SK-N-SH treated with all-trans-retinoic acid at 6 μM for 48 hours (cell line): ENCODE data around the gene TNFRSF4.
"Not testable (repeated sequence)": the region's sequence is repeated elsewhere in the genome, so short reads cannot be mapped to it uniquely, and the experiment has no call there.

ENCODE experiments used
- ATAC-seq: fragments of 200-7000 bp; cut with Tn5 transposase; 3 replicates; pipeline ENCODE4 v1.9.1; 2020; ENCODE audit warnings: mild to moderate bottlenecking, moderate library complexity
- ARNTL ChIP-seq: fragments of 450-650 bp; formaldehyde crosslinking; IDR thresholded peaks from 2 replicates; pipeline ENCODE4 v1.5.0; 2020; ENCODE audit warnings: low read depth, mild to moderate bottlenecking, moderate library complexity, borderline replicate concordance
- BACH2 ChIP-seq: fragments of 250-450 bp; sonication (Bioruptor Pico); IDR thresholded peaks from 2 replicates; pipeline ENCODE4 v1.9.0; 2021; ENCODE audit warnings: mild to moderate bottlenecking, borderline replicate concordance
- CREB5 ChIP-seq: fragments of 250-450 bp; sonication (Bioruptor Pico); IDR thresholded peaks from 2 replicates; pipeline ENCODE4 v1.5.1; 2020; ENCODE audit warnings: low read depth, mild to moderate bottlenecking, moderate library complexity
- CSDC2 ChIP-seq: fragments of 250-450 bp; sonication (Bioruptor Pico); IDR thresholded peaks from 2 replicates; pipeline ENCODE4 v1.5.0; 2020; ENCODE audit warnings: mild to moderate bottlenecking, moderate library complexity
- ESRRG ChIP-seq: fragments of 250-450 bp; sonication (Bioruptor Pico); IDR thresholded peaks from 2 replicates; pipeline ENCODE4 v1.6.1; 2021; ENCODE audit warnings: mild to moderate bottlenecking
- GLIS3 ChIP-seq: fragments of 250-450 bp; sonication (Bioruptor Pico); IDR thresholded peaks from 2 replicates; pipeline ENCODE4 v1.5.0; 2020; ENCODE audit warnings: mild to moderate bottlenecking, moderate library complexity
- ISL1 ChIP-seq: fragments of 250-450 bp; sonication (Bioruptor Pico); IDR thresholded peaks from 2 replicates; pipeline ENCODE4 v2.1.2; 2022; ENCODE audit warnings: mild to moderate bottlenecking, moderate library complexity
- OSR1 ChIP-seq: fragments of 250-450 bp; sonication (Bioruptor Pico); IDR thresholded peaks from 2 replicates; pipeline ENCODE4 v1.8.0; 2022; ENCODE audit warnings: moderate library complexity, mild to moderate bottlenecking, inconsistent platforms
- POU6F1 ChIP-seq: fragments of 250-450 bp; sonication (Bioruptor Pico); IDR thresholded peaks from 2 replicates; pipeline ENCODE4 v1.8.0; 2021; ENCODE audit warnings: low read depth, mild to moderate bottlenecking, moderate library complexity, borderline replicate concordance
- PPARA ChIP-seq: fragments of 250-450 bp; sonication (Bioruptor Pico); IDR thresholded peaks from 2 replicates; pipeline ENCODE4 v1.5.0; 2020; ENCODE audit warnings: mild to moderate bottlenecking, borderline replicate concordance
- RARB ChIP-seq: fragments of 250-450 bp; sonication (Bioruptor Pico); IDR thresholded peaks from 2 replicates; pipeline ENCODE4 v1.8.0; 2021; ENCODE audit warnings: mild to moderate bottlenecking, moderate library complexity
- SNAI2 ChIP-seq: fragments of 250-450 bp; sonication (Bioruptor Pico); IDR thresholded peaks from 2 replicates; pipeline ENCODE4 v1.5.0; 2020; ENCODE audit warnings: mild to moderate bottlenecking, moderate library complexity
- TOX ChIP-seq: fragments of 250-450 bp; sonication (Bioruptor Pico); IDR thresholded peaks from 2 replicates; pipeline ENCODE4 v1.8.0; 2021; ENCODE audit warnings: mild to moderate bottlenecking, moderate library complexity, borderline replicate concordance
- ZC3H10 ChIP-seq: fragments of 250-450 bp; sonication (Bioruptor Pico); IDR thresholded peaks from 2 replicates; pipeline ENCODE4 v1.5.1; 2021; ENCODE audit warnings: mild to moderate bottlenecking, moderate library complexity
- ZFP30 ChIP-seq: fragments of 450-650 bp; formaldehyde crosslinking; IDR thresholded peaks from 2 replicates; pipeline ENCODE4 v1.5.0; 2022; ENCODE audit warnings: mild to moderate bottlenecking, moderate library complexity
- ZNF565 ChIP-seq: fragments of 450-650 bp; formaldehyde crosslinking; conservative IDR thresholded peaks from 2 replicates; pipeline ENCODE4 v1.5.0; 2020; ENCODE audit warnings: low read depth, mild to moderate bottlenecking, moderate library complexity
- ZNF70 ChIP-seq: fragments of 450-650 bp; formaldehyde crosslinking; IDR thresholded peaks from 2 replicates; pipeline ENCODE4 v1.5.0; 2020; ENCODE audit warnings: mild to moderate bottlenecking, moderate library complexity
- TF ChIP-seq, protein P1 (sequence below): fragments of 250-450 bp; sonication (Bioruptor Pico); IDR thresholded peaks from 2 replicates; pipeline ENCODE4 v1.5.0; 2020; ENCODE audit warnings: mild to moderate bottlenecking, moderate library complexity
- TF ChIP-seq, protein P2 (sequence below): fragments of 250-450 bp; sonication (Bioruptor Pico); IDR thresholded peaks from 2 replicates; pipeline ENCODE4 v1.5.1; 2021; ENCODE audit warnings: mild to moderate bottlenecking, moderate library complexity
- TF ChIP-seq, protein P3 (sequence below): fragments of 250-450 bp; sonication (Bioruptor Pico); IDR thresholded peaks from 2 replicates; pipeline ENCODE4 v1.8.0; 2020; ENCODE audit warnings: mild to moderate bottlenecking, moderate library complexity, borderline replicate concordance

Gene TNFRSF4

GRCh38 chr1:1178794-1179331 is 35.1 kb downstream of the TNFRSF4 start:
- ATAC-seq, result no peak
- TF ChIP-seq OSR1 (CRISPR knock-in tag), result no peak
- TF ChIP-seq ZFP30 (CRISPR knock-in tag), result no peak
- TF ChIP-seq GLIS3, result no peak
- TF ChIP-seq ZNF565 (CRISPR knock-in tag), result no peak
- TF ChIP-seq ZC3H10 (CRISPR knock-in tag), result no peak
- no peak for TF ChIP-seq CSDC2 (CRISPR knock-in tag)
- no peak for TF ChIP-seq ISL1 (CRISPR knock-in tag)

- ATAC-seq, result no peak
- TF ChIP-seq ZFP30 (CRISPR knock-in tag) (no peak), SNAI2 (no peak), OSR1 (CRISPR knock-in tag) (no peak), ZNF70 (CRISPR knock-in tag) (no peak), RARB (CRISPR knock-in tag) (no peak), ZNF565 (CRISPR knock-in tag) (no peak), ZC3H10 (CRISPR knock-in tag) (no peak)
- TF ChIP-seq, all 23 proteins: peak for 0
Observed at GRCh38 chr1:1177452-1178206, 36.3 kb downstream of the TNFRSF4 start.

GRCh38 chr1:1176931-1177330 is 37.0 kb downstream of the TNFRSF4 start:
- no peak for ATAC-seq
- TF ChIP-seq BACH2 (CRISPR knock-in tag) (no peak), ZC3H10 (CRISPR knock-in tag) (no peak), CSDC2 (CRISPR knock-in tag) (no peak)
- TF ChIP-seq, protein P1, sequence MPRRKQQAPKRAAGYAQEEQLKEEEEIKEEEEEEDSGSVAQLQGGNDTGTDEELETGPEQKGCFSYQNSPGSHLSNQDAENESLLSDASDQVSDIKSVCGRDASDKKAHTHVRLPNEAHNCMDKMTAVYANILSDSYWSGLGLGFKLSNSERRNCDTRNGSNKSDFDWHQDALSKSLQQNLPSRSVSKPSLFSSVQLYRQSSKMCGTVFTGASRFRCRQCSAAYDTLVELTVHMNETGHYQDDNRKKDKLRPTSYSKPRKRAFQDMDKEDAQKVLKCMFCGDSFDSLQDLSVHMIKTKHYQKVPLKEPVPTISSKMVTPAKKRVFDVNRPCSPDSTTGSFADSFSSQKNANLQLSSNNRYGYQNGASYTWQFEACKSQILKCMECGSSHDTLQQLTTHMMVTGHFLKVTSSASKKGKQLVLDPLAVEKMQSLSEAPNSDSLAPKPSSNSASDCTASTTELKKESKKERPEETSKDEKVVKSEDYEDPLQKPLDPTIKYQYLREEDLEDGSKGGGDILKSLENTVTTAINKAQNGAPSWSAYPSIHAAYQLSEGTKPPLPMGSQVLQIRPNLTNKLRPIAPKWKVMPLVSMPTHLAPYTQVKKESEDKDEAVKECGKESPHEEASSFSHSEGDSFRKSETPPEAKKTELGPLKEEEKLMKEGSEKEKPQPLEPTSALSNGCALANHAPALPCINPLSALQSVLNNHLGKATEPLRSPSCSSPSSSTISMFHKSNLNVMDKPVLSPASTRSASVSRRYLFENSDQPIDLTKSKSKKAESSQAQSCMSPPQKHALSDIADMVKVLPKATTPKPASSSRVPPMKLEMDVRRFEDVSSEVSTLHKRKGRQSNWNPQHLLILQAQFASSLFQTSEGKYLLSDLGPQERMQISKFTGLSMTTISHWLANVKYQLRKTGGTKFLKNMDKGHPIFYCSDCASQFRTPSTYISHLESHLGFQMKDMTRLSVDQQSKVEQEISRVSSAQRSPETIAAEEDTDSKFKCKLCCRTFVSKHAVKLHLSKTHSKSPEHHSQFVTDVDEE (CRISPR knock-in tag), result no peak
- TF ChIP-seq, protein P2, sequence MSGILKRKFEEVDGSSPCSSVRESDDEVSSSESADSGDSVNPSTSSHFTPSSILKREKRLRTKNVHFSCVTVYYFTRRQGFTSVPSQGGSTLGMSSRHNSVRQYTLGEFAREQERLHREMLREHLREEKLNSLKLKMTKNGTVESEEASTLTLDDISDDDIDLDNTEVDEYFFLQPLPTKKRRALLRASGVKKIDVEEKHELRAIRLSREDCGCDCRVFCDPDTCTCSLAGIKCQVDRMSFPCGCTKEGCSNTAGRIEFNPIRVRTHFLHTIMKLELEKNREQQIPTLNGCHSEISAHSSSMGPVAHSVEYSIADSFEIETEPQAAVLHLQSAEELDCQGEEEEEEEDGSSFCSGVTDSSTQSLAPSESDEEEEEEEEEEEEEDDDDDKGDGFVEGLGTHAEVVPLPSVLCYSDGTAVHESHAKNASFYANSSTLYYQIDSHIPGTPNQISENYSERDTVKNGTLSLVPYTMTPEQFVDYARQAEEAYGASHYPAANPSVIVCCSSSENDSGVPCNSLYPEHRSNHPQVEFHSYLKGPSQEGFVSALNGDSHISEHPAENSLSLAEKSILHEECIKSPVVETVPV, result no peak

DNA sequence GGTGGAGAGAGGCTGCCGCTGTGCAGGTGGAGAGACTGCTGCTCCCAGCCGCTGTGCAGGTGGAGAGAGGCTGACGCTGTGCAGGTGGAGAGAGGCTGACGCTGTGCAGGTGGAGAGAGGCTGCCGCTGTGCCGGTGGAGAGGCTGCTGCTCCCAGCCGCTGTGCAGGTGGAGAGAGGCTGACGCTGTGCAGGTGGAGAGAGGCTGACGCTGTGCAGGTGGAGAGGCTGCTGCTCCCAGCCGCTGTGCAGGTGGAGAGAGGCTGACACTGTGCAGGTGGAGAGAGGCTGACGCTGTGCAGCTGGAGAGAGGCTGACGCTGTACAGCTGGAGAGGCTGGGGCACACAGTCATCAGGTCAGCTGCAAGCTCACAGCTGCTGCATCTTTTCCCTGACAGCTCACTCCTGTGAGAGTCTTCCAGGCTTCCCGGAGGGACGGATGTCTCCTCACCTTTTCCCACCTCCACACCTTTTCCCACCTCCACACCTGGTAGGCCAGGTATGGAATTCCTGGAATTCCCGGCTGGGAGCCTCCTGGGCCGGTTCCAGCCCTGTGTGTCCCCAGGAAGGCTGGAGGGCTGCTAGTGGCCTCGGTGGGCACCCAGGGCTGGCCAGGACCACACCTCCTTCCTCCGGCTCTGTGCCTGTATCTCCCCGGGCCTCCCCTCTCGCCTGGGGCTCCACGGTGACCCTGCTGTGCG is 37.7 kb downstream of the TNFRSF4 start:
- ATAC-seq, result not testable (repeated sequence)

- no peak for ATAC-seq
- TF ChIP-seq ISL1 (CRISPR knock-in tag), result no peak
- TF ChIP-seq ZNF565 (CRISPR knock-in tag), result no peak
- TF ChIP-seq OSR1 (CRISPR knock-in tag), result no peak
- TF ChIP-seq POU6F1 (CRISPR knock-in tag), result no peak
- no peak for TF ChIP-seq PPARA
- no peak for TF ChIP-seq ARNTL
- TF ChIP-seq ESRRG, result no peak
- no peak for TF ChIP-seq CREB5 (CRISPR knock-in tag)
- TF ChIP-seq, protein P3, sequence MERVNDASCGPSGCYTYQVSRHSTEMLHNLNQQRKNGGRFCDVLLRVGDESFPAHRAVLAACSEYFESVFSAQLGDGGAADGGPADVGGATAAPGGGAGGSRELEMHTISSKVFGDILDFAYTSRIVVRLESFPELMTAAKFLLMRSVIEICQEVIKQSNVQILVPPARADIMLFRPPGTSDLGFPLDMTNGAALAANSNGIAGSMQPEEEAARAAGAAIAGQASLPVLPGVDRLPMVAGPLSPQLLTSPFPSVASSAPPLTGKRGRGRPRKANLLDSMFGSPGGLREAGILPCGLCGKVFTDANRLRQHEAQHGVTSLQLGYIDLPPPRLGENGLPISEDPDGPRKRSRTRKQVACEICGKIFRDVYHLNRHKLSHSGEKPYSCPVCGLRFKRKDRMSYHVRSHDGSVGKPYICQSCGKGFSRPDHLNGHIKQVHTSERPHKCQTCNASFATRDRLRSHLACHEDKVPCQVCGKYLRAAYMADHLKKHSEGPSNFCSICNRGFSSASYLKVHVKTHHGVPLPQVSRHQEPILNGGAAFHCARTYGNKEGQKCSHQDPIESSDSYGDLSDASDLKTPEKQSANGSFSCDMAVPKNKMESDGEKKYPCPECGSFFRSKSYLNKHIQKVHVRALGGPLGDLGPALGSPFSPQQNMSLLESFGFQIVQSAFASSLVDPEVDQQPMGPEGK (CRISPR knock-in tag), result no peak
- TF ChIP-seq TOX (CRISPR knock-in tag), result no peak
Observed at GRCh38 chr1:1175221-1176062, 38.5 kb downstream of the TNFRSF4 start.
